SU-DHL-6 (cell line): ENCODE results near the gene SIL1.

Experiments used
- CTCF ChIP-seq: fragments of 200-600 bp; sonication (generic); IDR thresholded peaks from one replicate; pipeline ENCODE4 v1.5.1; 2017; ENCODE audit warnings: antibody characterized with exemption, mild to moderate bottlenecking, low read length, moderate library complexity; ENCODE audit not compliant: insufficient read depth, poor library complexity, severe bottlenecking
- EZH2phosphoT487 ChIP-seq: fragments of 200-600 bp; sonication (generic), shearing (Covaris generic); conservative IDR thresholded peaks from 2 replicates; pipeline ENCODE4 v1.6.1; 2018; ENCODE audit warnings: mild to moderate bottlenecking, antibody characterized with exemption, low read length, moderate library complexity, mixed read lengths

GRCh38 chr5:139141446-139142204 lies 56.5 kb downstream of the SIL1 start:
- TF ChIP-seq CTCF: no peak
- no peak for TF ChIP-seq EZH2phosphoT487
